ENCODE measurements around the gene LGR6. TPM values are rescaled to one million over a fixed set of nuclear protein-coding genes. Genes with fewer than 3 reads are reported as not detected.

The LGR6 gene
- total and polyA plus RNA-seq, 2 of the 4 experiments (the other 2 are of a cell fraction): not detected

DNA sequence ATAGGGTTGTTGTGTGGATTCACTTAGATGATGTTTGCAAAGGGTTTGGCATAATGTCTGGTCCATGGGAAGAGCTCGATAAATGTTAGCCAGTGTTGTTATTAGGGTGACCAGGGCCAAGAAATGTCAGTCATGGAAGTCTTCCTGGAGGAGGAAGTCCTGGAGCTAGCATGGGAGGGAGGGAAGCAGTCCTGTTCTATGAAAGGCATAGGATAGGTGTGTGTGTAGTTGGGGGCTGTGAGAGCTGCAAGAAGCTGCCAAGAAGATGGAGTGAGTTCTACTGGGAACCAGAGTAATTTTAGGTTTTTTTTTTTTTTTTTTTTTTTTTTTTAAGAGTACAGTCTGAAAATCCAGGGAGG lies 4.7 kb downstream of the LGR6 start:
- WGBS, 2 experiments (ENCODE audit: extremely low coverage in 2 of 2, insufficient read length in 1 of 2): 0% methylated on average over 1 of the region's 1 CpG; no CpG with 5 or more reads in 1 of the 2 experiments
- no peak overlapping the region for H2AK5ac ChIP-seq (ENCODE audit: low read depth, low read length)
- H4K91ac ChIP-seq (ENCODE audit: insufficient read depth, low read depth, low read length): no peak overlapping the region
- no peaks in the 10 kb centered on the region for H3K9me3 ChIP-seq (ENCODE audit: control insufficient read depth, insufficient read depth, low read length)
- H2BK120ac ChIP-seq (ENCODE audit: low read depth, low read length): no peak overlapping the region
- H2BK15ac ChIP-seq (ENCODE audit: low read depth, low read length): no peak overlapping the region
- in situ Hi-C loops (cut with MboI; ENCODE audit: low sequenced_read_pairs) (no loop called here), intact Hi-C loops (cut with micrococcal nuclease) (no loop called here), dilution Hi-C loops (cut with HindIII; ENCODE audit: low sequenced_read_pairs, unreplicated experiment) (no loop called here)
- H3K4me2 ChIP-seq (ENCODE audit: low read depth, low read length): no peak overlapping the region
- H4K20me1 ChIP-seq (ENCODE audit: insufficient read depth, low read length): no peaks in the 10 kb centered on the region
- H2AK9ac ChIP-seq (replicated peaks; ENCODE audit: low read depth, low read length, poor library complexity): no peak overlapping the region
- H2AFZ ChIP-seq (replicated peaks; ENCODE audit: low read length, poor library complexity): no peak overlapping the region
- H3K14ac ChIP-seq (replicated peaks; ENCODE audit: low read depth, low read length): no peak overlapping the region
- no peak overlapping the region for H3K4me3 ChIP-seq (ENCODE audit: insufficient read depth, low read depth, low read length)
- TF ChIP-seq, protein P1, sequence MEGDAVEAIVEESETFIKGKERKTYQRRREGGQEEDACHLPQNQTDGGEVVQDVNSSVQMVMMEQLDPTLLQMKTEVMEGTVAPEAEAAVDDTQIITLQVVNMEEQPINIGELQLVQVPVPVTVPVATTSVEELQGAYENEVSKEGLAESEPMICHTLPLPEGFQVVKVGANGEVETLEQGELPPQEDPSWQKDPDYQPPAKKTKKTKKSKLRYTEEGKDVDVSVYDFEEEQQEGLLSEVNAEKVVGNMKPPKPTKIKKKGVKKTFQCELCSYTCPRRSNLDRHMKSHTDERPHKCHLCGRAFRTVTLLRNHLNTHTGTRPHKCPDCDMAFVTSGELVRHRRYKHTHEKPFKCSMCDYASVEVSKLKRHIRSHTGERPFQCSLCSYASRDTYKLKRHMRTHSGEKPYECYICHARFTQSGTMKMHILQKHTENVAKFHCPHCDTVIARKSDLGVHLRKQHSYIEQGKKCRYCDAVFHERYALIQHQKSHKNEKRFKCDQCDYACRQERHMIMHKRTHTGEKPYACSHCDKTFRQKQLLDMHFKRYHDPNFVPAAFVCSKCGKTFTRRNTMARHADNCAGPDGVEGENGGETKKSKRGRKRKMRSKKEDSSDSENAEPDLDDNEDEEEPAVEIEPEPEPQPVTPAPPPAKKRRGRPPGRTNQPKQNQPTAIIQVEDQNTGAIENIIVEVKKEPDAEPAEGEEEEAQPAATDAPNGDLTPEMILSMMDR (conservative IDR thresholded peaks at IDR 0.05; ENCODE audit: low read depth, low read length): no peak
- TF ChIP-seq MAFK (IDR thresholded peaks at IDR 0.05; ENCODE audit: low read depth, low read length): no peak
- no peak for TF ChIP-seq POLR2A (IDR thresholded peaks at IDR 0.05; ENCODE audit: low read depth, low read length)
- no peak for TF ChIP-seq FOS (IDR thresholded peaks at IDR 0.05; ENCODE audit: low read depth, low read length)
- no peak for TF ChIP-seq MAZ (IDR thresholded peaks at IDR 0.05; ENCODE audit: borderline replicate concordance, low read depth, low read length)
- TF ChIP-seq MXI1 (IDR thresholded peaks at IDR 0.05; ENCODE audit: borderline replicate concordance, low read depth, low read length): no peak
- no peak overlapping the region for H4K8ac ChIP-seq (ENCODE audit: low read depth in 2 of 2, low read length in 2 of 2)
- no peak overlapping the region for H3K4ac ChIP-seq (ENCODE audit: low read depth, low read length)
- H3K23ac ChIP-seq (ENCODE audit: low read depth, low read length): no peak overlapping the region
- no peak overlapping the region for H3K56ac ChIP-seq (ENCODE audit: extremely low read depth, insufficient read depth, low read length)
- no peaks in the 10 kb centered on the region for H3K79me1 ChIP-seq (ENCODE audit: low read depth in 1 of 2, low read length in 2 of 2)
- ATAC-seq (ENCODE audit: low read depth): no peak
- BruUV-seq (replicated peaks): no TSS peak
- no peak overlapping the region for H3K27ac ChIP-seq (ENCODE audit: insufficient read depth, low read length)
- ChIA-PET CTCF (interaction anchor here (0.6 kb wide), 1 partner anchor 19 kb away, joined by 3 read pairs; no protein-coding TSS in a partner anchor), POLR2A (ENCODE audit: unreplicated experiment) (no interaction called here)
- H3K9me1 ChIP-seq (ENCODE audit: insufficient read depth, low read length): no peaks in the 10 kb centered on the region
- H3K36me3 ChIP-seq (ENCODE audit: control insufficient read depth, insufficient read depth, low read length): no peaks in the 10 kb centered on the region
- peaks cover 83% of the 10 kb centered on the region for H3K27me3 ChIP-seq (ENCODE audit: control insufficient read depth, insufficient read depth, low read length)
- no peak overlapping the region for H3K18ac ChIP-seq (ENCODE audit: low read depth, low read length)
- no peak overlapping the region for H3K9ac ChIP-seq (ENCODE audit: low read depth, low read length)
- H3K4me1 ChIP-seq (ENCODE audit: control insufficient read depth, insufficient read depth, low read length): no peaks in the 10 kb centered on the region
- DNase-seq: no peak
- H2BK5ac ChIP-seq (ENCODE audit: low read depth, low read length, poor library complexity, severe bottlenecking): no peak overlapping the region
- H4K5ac ChIP-seq (ENCODE audit: low read depth, low read length): no peak overlapping the region
- no peak overlapping the region for H2BK20ac ChIP-seq (ENCODE audit: low read depth, low read length)
